HG02610 (cell line): ENCODE results near the gene ANKRD13C.
"Not testable (repeated sequence)": the region's sequence is repeated elsewhere in the genome, so short reads cannot be mapped to it uniquely, and the experiment has no call there.

Source experiments
- ATAC-seq: cut with Tn5 transposase; IDR thresholded peaks from one replicate; pipeline ENCODE4 v1.9.1; 2021; ENCODE audit warnings: mild to moderate bottlenecking, moderate library complexity; ENCODE audit not compliant: unreplicated experiment

The ANKRD13C gene

GRCh38 chr1:70361727-70362398 is 7.3 kb upstream of the ANKRD13C start:
- no peak for ATAC-seq

- ATAC-seq, result no peak
Observed at GRCh38 chr1:70360321-70360720, 5.8 kb upstream of the ANKRD13C start.

- peak; percentile 65 for ATAC-seq
Observed at GRCh38 chr1:70358921-70359564, 4.5 kb upstream of the ANKRD13C start.

- ATAC-seq, result no peak
Observed at GRCh38 chr1:70355920-70356319, 1.4 kb upstream of the ANKRD13C start.

GRCh38 chr1:70355111-70355407 is 537 bp upstream of the ANKRD13C start:
- ATAC-seq, result no peak

GRCh38 chr1:70353601-70354331 is 756 bp downstream of the ANKRD13C start:
- peak; percentile 25 for ATAC-seq

- ATAC-seq, result no peak
Observed at GRCh38 chr1:70353044-70353443, 1.5 kb downstream of the ANKRD13C start.

GRCh38 chr1:70349799-70350198 is 4.7 kb downstream of the ANKRD13C start:
- not testable (repeated sequence) for ATAC-seq

GRCh38 chr1:70348399-70349165 is 5.9 kb downstream of the ANKRD13C start:
- ATAC-seq, result no peak

- not testable (repeated sequence) for ATAC-seq
Observed at GRCh38 chr1:70339644-70340043, 14.9 kb downstream of the ANKRD13C start.

- ATAC-seq, result no peak
Observed at GRCh38 chr1:70336050-70336449, 18.5 kb downstream of the ANKRD13C start.

GRCh38 chr1:70334436-70334835 is 20.1 kb downstream of the ANKRD13C start:
- ATAC-seq, result no peak

- ATAC-seq, result no peak
Observed at GRCh38 chr1:70333245-70333644, 21.3 kb downstream of the ANKRD13C start.

GRCh38 chr1:70331962-70332361 is 22.6 kb downstream of the ANKRD13C start:
- no peak for ATAC-seq

- no peak for ATAC-seq
Observed at GRCh38 chr1:70327306-70328076, 27.0 kb downstream of the ANKRD13C start.

GRCh38 chr1:70324683-70325082 is 29.8 kb downstream of the ANKRD13C start:
- ATAC-seq, result no peak

GRCh38 chr1:70319750-70320149 is 34.8 kb downstream of the ANKRD13C start:
- no peak for ATAC-seq

- ATAC-seq, result no peak
Observed at GRCh38 chr1:70318191-70318590, 36.3 kb downstream of the ANKRD13C start.

- no peak for ATAC-seq
Observed at GRCh38 chr1:70317087-70317486, 37.4 kb downstream of the ANKRD13C start.

GRCh38 chr1:70315782-70316181 is 38.7 kb downstream of the ANKRD13C start:
- ATAC-seq, result no peak
